Aorta (tissue), 5 donors: ENCODE results near the gene LGALS13. TPM values are rescaled to one million over a fixed set of nuclear protein-coding genes. Genes with fewer than 3 reads are reported as not detected.

ENCODE experiments used
- ATAC-seq: fragments of 200-7000 bp; cut with Tn5 transposase; one replicate; pipeline ENCODE4 v1.9.1; 2022; ENCODE audit warnings: moderate library complexity; ENCODE audit not compliant: low FRiP score
- DNase-seq, 2 donors: peaks; one replicate each; pipeline ENCODE4 v3.0.0-alpha.2; 2020
- H3K27ac ChIP-seq, 2 donors: one replicate each; pipeline ENCODE4 v1.5.1; 2013; ENCODE audit warnings: low read length in 2 of 2, mild to moderate bottlenecking in 2 of 2, moderate library complexity in 2 of 2, control low read depth in 1 of 2, inconsistent platforms in 1 of 2, low read depth in 1 of 2
- H3K27me3 ChIP-seq, 2 donors: one replicate each; pipeline ENCODE4 v1.6.1; 2013; ENCODE audit warnings: control low read depth in 1 of 2, low read length in 1 of 2, mild to moderate bottlenecking in 1 of 2, moderate library complexity in 1 of 2; ENCODE audit not compliant: insufficient read depth in 2 of 2, control insufficient read depth in 1 of 2
- H3K36me3 ChIP-seq, 2 donors: one replicate each; pipeline ENCODE4 v1.6.1; 2013; ENCODE audit warnings: control low read depth in 1 of 2, low read length in 1 of 2, mild to moderate bottlenecking in 1 of 2; ENCODE audit not compliant: insufficient read depth in 2 of 2, control insufficient read depth in 1 of 2
- H3K4me1 ChIP-seq, 2 donors: one replicate each; pipeline ENCODE4 v1.6.1; 2013; ENCODE audit warnings: low read length in 2 of 2, control low read depth in 1 of 2, mild to moderate bottlenecking in 1 of 2, moderate library complexity in 1 of 2; ENCODE audit not compliant: insufficient read depth in 2 of 2, control insufficient read depth in 1 of 2
- H3K4me3 ChIP-seq, 2 donors: one replicate each; pipeline ENCODE4 v1.5.1; 2013; ENCODE audit warnings: low read length in 2 of 2, control low read depth in 1 of 2, mild to moderate bottlenecking in 1 of 2
- H3K9me3 ChIP-seq: one replicate; pipeline ENCODE4 v1.6.1; 2013; ENCODE audit warnings: mild to moderate bottlenecking, low read length; ENCODE audit not compliant: control insufficient read depth
- WGBS, 2 donors: extraction: QIAGEN DNeasy Blood & Tissue Kit; methylation state at CpG; one replicate each; pipeline ENCODE4 v1.1.7; 2013; 5-methylcytosine and 5-hydroxymethylcytosine counted together
- intact Hi-C, 2 donors: fragments of 100-400 bp; cut with DNase I; formaldehyde crosslinking; loops; one replicate each; pipeline versions ENCODE4 v1.14.2 to v1.15.0; 2022
- polyA plus RNA-seq, 2 donors: library from polyadenylated mRNA; stranded (reverse); fragments of 200-250 nt; gene quantifications; one replicate each; pipeline ENCODE4 v1.2.3, GENCODE V29; 2013
- total RNA-seq, 2 donors: library from RNA; stranded (reverse); fragmentation: NEBNext Ultra II Directional; extraction: Animal tissue kit (Norgen Biotek cat#: 25700); gene quantifications; one replicate each; pipeline ENCODE4 v1.2.1, GENCODE V29; 2021
- donor health status: healthy with polysubstance abuse.
- donor health status: Bipolar disorder and iron deficiency.
- donor health status: DM: no; HTN: no; CAD: no.
- donor health status: DM: no; HTN: no; CAD: no.
- donor health status: DM: yes; HTN: yes; CAD: no.

Gene LGALS13
- total and polyA plus RNA-seq, 4 donors = not detected

GRCh38 chr19:39568604-39569003, 33.7 kb upstream of the LGALS13 start:
- no peak for ATAC-seq
- WGBS, 2 donors = 40 to 52% methylated on average over 3 of the region's 3 CpGs
- intact Hi-C loops = no loop called here

GRCh38 chr19:39582442-39582841, 19.9 kb upstream of the LGALS13 start:
- intact Hi-C loops = no loop called here
- H3K4me1 ChIP-seq = no peaks in the 10 kb centered on the region
- 48 to 57% methylated on average over 4 of the region's 4 CpGs for WGBS, 2 donors
- peaks cover 2% of the 10 kb centered on the region for H3K9me3 ChIP-seq
- DNase-seq (no peak), ATAC-seq (no peak)
- H3K4me3 ChIP-seq = no peak overlapping the region
- no peaks in the 10 kb centered on the region for H3K36me3 ChIP-seq
- no peak overlapping the region for H3K27ac ChIP-seq
- H3K27me3 ChIP-seq = no peaks in the 10 kb centered on the region

More at GRCh38 chr19:39568604-39569003, 33.7 kb upstream of the LGALS13 start:
- H3K36me3 ChIP-seq = no peaks in the 10 kb centered on the region
- no peak for DNase-seq
- H3K9me3 ChIP-seq = peaks cover 1% of the 10 kb centered on the region
- H3K27ac ChIP-seq = no peak overlapping the region
- H3K4me1 ChIP-seq = no peaks in the 10 kb centered on the region
- peaks cover 0 to 3% of the 10 kb centered on the region in 2 donors for H3K27me3 ChIP-seq
- H3K4me3 ChIP-seq = no peak overlapping the region

DNA sequence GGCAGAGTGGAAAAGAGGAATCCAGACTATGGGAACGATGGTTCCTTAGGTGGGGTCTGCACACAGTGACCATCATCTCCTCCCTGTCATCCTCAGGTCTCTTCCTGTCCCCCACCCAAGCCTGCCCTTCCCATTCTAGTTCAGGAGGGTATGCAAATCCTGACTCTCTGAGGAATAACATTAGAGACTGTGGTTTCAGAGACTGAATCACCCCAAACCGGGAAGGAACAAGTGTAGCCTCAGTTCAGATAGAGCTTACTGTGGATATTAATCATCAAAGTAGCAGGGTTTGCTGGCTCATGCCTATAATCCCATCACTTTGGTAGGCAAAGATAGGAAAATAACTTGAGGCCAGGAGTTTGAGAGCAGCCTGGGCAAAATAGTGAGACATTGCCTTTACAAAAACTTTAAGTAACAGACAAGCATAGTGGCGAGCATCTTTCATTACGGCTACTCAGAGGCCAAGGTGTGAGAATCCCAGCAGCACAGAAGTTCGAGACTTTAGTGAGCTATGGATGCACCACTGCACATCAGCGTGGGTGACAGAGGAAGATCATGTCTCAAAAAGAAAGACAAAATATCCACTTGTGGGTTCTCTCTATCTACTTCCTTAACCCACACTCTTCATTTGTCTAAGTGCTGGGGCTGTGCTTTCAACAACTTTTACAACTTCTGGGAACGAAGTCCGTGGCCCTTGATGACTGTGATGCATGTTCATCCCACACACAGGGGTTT, 19.3 kb upstream of the LGALS13 start:
- Histone ChIP-seq H3K4me1 (no peaks in the 10 kb centered on the region), H3K36me3 (no peaks in the 10 kb centered on the region), H3K9me3 (peaks cover 2% of the 10 kb centered on the region), H3K27ac (no peak overlapping the region), H3K4me3 (no peak overlapping the region), H3K27me3 (no peaks in the 10 kb centered on the region)
- WGBS, 2 donors = 59 to 67% methylated on average over 8 of the region's 8 CpGs
- intact Hi-C loops = no loop called here
- DNase-seq = no peak
- no peak for ATAC-seq

DNA sequence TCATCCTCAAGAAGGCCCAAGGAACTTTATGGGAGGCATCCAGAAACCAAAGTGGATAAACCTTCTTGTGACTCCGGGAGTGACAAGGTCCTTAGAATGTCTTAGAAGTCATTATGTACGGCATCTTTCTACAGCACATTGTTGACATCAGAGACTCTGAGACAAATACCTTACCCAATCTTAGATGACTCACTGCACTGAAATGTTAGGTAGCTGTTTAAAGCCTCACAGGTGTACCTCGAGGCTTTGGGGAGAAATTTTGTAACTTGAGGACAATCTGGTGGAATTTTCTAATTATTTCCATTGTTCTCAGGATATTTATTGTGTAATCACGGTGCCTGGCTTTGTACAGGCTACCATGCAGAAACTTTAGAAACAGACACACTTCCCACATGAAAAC, 14.8 kb upstream of the LGALS13 start:
- no peak for DNase-seq
- H3K9me3 ChIP-seq = peaks cover 2% of the 10 kb centered on the region
- no peaks in the 10 kb centered on the region for H3K4me1 ChIP-seq
- H3K4me3 ChIP-seq = no peak overlapping the region
- ATAC-seq = no peak
- no peaks in the 10 kb centered on the region for H3K36me3 ChIP-seq
- 59 to 60% methylated on average over 4 of the region's 4 CpGs for WGBS, 2 donors
- intact Hi-C loops = no loop called here
- H3K27ac ChIP-seq = no peak overlapping the region
- no peaks in the 10 kb centered on the region for H3K27me3 ChIP-seq

DNA sequence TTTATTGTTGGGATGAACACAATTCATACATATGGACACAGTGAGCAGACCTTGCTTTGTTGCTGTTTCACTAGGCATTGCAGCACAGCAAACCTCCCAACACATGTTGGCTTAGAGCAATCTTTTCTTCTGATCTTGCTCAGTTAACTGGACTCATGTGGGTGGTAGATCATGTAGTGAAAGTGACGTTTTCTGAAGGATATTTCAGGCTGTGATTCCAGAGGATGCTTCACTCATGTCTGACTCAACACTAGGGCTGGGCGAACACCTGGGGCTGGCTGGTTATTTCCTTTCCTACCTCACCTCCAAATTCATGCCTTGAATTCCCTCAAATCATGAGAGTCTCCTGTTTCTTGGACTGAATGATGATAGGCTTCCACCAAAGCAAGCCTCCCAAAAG, 14.3 kb upstream of the LGALS13 start:
- no peak for DNase-seq
- Histone ChIP-seq H3K27me3 (no peaks in the 10 kb centered on the region), H3K36me3 (no peaks in the 10 kb centered on the region), H3K27ac (no peak overlapping the region), H3K9me3 (peaks cover 2% of the 10 kb centered on the region), H3K4me1 (no peaks in the 10 kb centered on the region), H3K4me3 (no peak overlapping the region)
- intact Hi-C loops = no loop called here
- 32 to 33% methylated on average over 2 of the region's 2 CpGs for WGBS, 2 donors
- no peak for ATAC-seq

- no peaks in the 10 kb centered on the region for H3K27me3 ChIP-seq
- no peaks in the 10 kb centered on the region for H3K9me3 ChIP-seq
- H3K36me3 ChIP-seq = no peaks in the 10 kb centered on the region
- 37 to 38% methylated on average over 2 of the region's 2 CpGs for WGBS, 2 donors
- no peaks in the 10 kb centered on the region for H3K4me1 ChIP-seq
- no peak overlapping the region for H3K27ac ChIP-seq
- ATAC-seq (no peak), DNase-seq (no peak)
- H3K4me3 ChIP-seq = no peak overlapping the region
- intact Hi-C loops = no loop called here
Measured at GRCh38 chr19:39590265-39590664, 12.1 kb upstream of the LGALS13 start.

- intact Hi-C loops = no loop called here
- no peak for ATAC-seq
- Histone ChIP-seq H3K36me3 (no peaks in the 10 kb centered on the region), H3K9me3 (no peaks in the 10 kb centered on the region), H3K27me3 (no peaks in the 10 kb centered on the region), H3K4me3 (no peak overlapping the region), H3K4me1 (no peaks in the 10 kb centered on the region), H3K27ac (no peak overlapping the region)
- no peak for DNase-seq
- 82 to 87% methylated on average over 7 of the region's 7 CpGs for WGBS, 2 donors
Measured at GRCh38 chr19:39592381-39592780, 9.9 kb upstream of the LGALS13 start.

- H3K4me3 ChIP-seq = no peak overlapping the region
- intact Hi-C loops = no loop called here
- no peaks in the 10 kb centered on the region for H3K4me1 ChIP-seq
- 76 to 84% methylated on average over 6 of the region's 6 CpGs for WGBS, 2 donors
- ATAC-seq (no peak), DNase-seq (no peak)
- H3K27me3 ChIP-seq = no peaks in the 10 kb centered on the region
- no peaks in the 10 kb centered on the region for H3K36me3 ChIP-seq
- no peaks in the 10 kb centered on the region for H3K9me3 ChIP-seq
- no peak overlapping the region for H3K27ac ChIP-seq
Measured at GRCh38 chr19:39595950-39596349, 6.4 kb upstream of the LGALS13 start.

GRCh38 chr19:39596911-39597310, 5.4 kb upstream of the LGALS13 start:
- Histone ChIP-seq H3K4me1 (no peaks in the 10 kb centered on the region), H3K27me3 (no peaks in the 10 kb centered on the region), H3K27ac (no peak overlapping the region), H3K36me3 (no peaks in the 10 kb centered on the region), H3K9me3 (no peaks in the 10 kb centered on the region), H3K4me3 (no peak overlapping the region)
- ATAC-seq = no peak
- no peak for DNase-seq
- intact Hi-C loops = no loop called here
